Kidney capillary endothelial cell (primary cell): Measurements from ENCODE around the gene EPB41L2.

Experiments
- DNase-seq: peaks from one replicate; pipeline ENCODE4 v3.0.0-alpha.2; 2018; ENCODE audit warnings: low spot score

Gene EPB41L2

GRCh38 chr6:130975325-130975724 is 87.7 kb downstream of the EPB41L2 start:
- no peak for DNase-seq

- no peak for DNase-seq
Observed at GRCh38 chr6:130973521-130974277, 89.3 kb downstream of the EPB41L2 start.

- DNase-seq: no peak
Observed at GRCh38 chr6:130971504-130971903, 91.5 kb downstream of the EPB41L2 start.

- DNase-seq: no peak
Observed at GRCh38 chr6:130970839-130971410, 92.1 kb downstream of the EPB41L2 start.

- peak; percentile 20 for DNase-seq
Observed at GRCh38 chr6:130969791-130970491, 93.1 kb downstream of the EPB41L2 start.

- no peak for DNase-seq
Observed at GRCh38 chr6:130969166-130969565, 93.9 kb downstream of the EPB41L2 start.

- DNase-seq: no peak
Observed at GRCh38 chr6:130968476-130968875, 94.6 kb downstream of the EPB41L2 start.

GRCh38 chr6:130967502-130968445 is 95.3 kb downstream of the EPB41L2 start:
- DNase-seq: peak; percentile 13

- no peak for DNase-seq
Observed at GRCh38 chr6:130966344-130966980, 96.6 kb downstream of the EPB41L2 start.

GRCh38 chr6:130965656-130966055 is 97.4 kb downstream of the EPB41L2 start:
- no peak for DNase-seq

GRCh38 chr6:130964808-130965604 is 98.0 kb downstream of the EPB41L2 start:
- DNase-seq: no peak

- DNase-seq: no peak
Observed at GRCh38 chr6:130964289-130964688, 98.8 kb downstream of the EPB41L2 start.

GRCh38 chr6:130962966-130963365 is 100.1 kb downstream of the EPB41L2 start:
- no peak for DNase-seq

- DNase-seq: no peak
Observed at GRCh38 chr6:130961148-130961547, 101.9 kb downstream of the EPB41L2 start.

GRCh38 chr6:130959951-130960350 is 103.1 kb downstream of the EPB41L2 start:
- no peak for DNase-seq

- no peak for DNase-seq
Observed at GRCh38 chr6:130958468-130958867, 104.6 kb downstream of the EPB41L2 start.

GRCh38 chr6:130955755-130956154 is 107.3 kb downstream of the EPB41L2 start:
- no peak for DNase-seq

GRCh38 chr6:130949553-130949952 is 113.5 kb downstream of the EPB41L2 start:
- no peak for DNase-seq

- DNase-seq: no peak
Observed at GRCh38 chr6:130947464-130947863, 115.6 kb downstream of the EPB41L2 start.

GRCh38 chr6:130946076-130946475 is 117.0 kb downstream of the EPB41L2 start:
- DNase-seq: no peak
